ENCODE results near the gene IGSF11.
"Not testable (repeated sequence)": the region's sequence is repeated elsewhere in the genome, so short reads cannot be mapped to it uniquely, and the experiment has no call there.

IGSF11 gene

DNA sequence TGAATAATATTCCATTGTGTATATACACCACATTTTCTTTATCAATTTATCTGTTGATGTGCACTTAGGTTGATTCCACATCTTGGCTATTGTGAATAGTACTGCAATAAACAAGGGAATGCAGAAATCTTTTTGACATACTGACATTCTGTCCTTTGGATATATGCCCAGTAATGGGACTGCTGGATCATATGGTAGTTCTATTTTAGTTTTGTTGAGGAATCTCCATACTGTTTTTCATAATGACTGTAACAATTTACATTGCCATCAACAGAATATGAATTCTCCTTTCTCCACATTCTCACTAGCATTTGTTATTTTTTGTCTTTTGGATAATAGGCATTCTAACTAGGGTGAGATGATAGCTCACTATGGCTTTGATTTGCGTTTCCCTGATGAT is 174.7 kb downstream of the IGSF11 start:
- no peak for DNase-seq

DNA sequence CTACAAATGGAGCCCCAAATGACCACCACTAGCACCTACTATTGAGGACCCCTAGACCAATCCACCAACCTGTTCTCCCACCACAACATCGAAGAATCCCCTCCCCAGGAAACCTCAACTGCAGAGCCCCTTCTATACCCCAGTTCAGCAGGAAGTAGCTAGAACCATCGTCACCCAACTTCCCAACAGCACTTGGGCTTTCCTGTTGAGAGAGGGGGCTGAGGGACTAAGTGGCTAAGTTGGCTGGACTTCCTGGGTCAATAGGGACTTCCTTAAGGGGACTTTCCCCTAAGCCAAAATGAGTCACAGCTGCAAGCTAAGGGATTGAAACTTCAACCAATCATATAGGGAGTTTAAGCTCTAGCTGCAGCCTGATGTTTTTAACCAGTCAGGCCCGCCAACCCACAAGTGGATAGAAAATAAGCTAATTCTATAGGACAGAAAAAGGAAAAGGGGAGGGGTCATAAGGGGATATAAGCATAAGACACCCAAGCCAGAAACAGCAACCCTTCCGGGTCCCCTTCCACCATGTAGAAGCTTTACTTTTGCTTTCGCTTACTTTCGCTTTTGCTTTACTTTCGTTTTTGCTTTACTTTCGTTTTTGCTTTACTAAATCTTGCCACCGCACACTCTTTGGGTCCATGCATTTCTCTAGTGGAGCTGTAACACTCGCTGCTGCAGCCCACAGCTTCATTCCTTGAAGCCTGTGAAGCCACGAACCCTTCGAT is 183.0 kb downstream of the IGSF11 start:
- not testable (repeated sequence) for DNase-seq

GRCh38 chr3:118850687-118851086 is 184.0 kb downstream of the IGSF11 start:
- DNase-seq: no peak
